ENCODE measurements around the gene PDE1C.

Gene PDE1C

DNA sequence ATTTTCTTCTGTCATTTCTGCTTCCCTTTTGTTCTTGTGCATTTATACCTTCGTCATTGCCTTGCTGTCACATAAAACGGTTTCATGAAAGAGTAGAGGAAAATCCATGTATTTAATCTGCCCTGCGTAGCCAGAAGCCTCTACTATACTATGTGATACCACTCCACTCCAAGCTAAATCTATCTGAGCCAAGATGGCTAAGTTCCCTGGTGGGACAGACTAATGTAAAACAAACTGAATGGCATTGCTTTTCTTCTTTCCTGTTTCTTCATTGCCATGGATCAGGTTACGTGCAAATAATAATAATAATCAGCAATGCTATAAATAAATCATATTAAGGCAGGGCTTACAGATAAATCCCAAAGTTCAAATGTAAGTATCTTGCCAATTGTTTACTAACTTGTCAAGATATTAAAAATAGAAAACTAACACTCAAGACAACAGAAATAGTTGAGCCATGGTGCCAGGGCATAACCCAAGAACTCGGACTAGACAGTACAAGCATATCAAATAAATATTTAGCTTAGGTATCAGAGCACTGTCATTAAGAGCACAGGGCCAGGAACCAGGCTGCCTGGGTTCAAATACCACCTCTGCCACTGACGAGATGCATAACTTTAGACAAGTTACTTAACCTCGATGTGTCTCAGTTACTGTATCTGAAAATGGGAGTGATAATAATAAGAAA lies 151.4 kb downstream of the PDE1C start:
- H3K36me3 ChIP-seq (ENCODE audit: insufficient read depth, low read length), result no peaks in the 10 kb centered on the region
- H3K9me3 ChIP-seq (ENCODE audit: control insufficient read depth, insufficient read depth, low read length), result no peaks in the 10 kb centered on the region
- no peaks in the 10 kb centered on the region for H3K4me1 ChIP-seq (ENCODE audit: insufficient read depth, low read length)
- H3K9ac ChIP-seq (ENCODE audit: low read depth, low read length), result no peak overlapping the region

DNA sequence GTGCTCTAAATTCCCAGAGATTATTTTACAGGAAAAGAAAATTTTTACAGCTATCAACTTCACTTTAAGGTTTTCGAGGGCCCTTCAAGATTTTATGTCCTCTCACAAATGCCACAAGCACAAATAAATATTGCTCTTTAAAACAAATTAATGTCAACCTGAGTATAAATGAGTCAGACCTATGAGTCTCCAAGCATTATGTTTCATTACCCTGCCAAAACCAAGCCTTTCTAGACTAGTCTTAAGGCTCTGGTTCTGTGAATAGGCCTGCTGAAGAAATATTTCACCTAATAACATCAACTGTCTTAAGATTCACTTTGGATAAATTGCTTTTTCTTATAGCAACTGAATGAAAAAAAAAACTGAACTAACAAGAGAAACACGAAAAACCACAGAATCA lies 153.0 kb downstream of the PDE1C start:
- H3K36me3 ChIP-seq (ENCODE audit: insufficient read depth, low read length), result no peaks in the 10 kb centered on the region
- no peaks in the 10 kb centered on the region for H3K9me3 ChIP-seq (ENCODE audit: control insufficient read depth, insufficient read depth, low read length)
- H3K9ac ChIP-seq (ENCODE audit: low read depth, low read length), result no peak overlapping the region
- H3K4me1 ChIP-seq (ENCODE audit: insufficient read depth, low read length), result 0 out of 2 replicates have a peak, but pooled peaks cover 4% of the 10 kb centered on the region

- Histone ChIP-seq H3K9me3 (ENCODE audit: control insufficient read depth, insufficient read depth, low read length) (no peaks in the 10 kb centered on the region), H3K36me3 (ENCODE audit: insufficient read depth, low read length) (no peaks in the 10 kb centered on the region), H3K4me1 (ENCODE audit: insufficient read depth, low read length) (0 out of 2 replicates have a peak, but pooled peaks cover 4% of the 10 kb centered on the region), H3K9ac (ENCODE audit: low read depth, low read length) (no peak overlapping the region)
These were observed 160.0 kb downstream of the PDE1C start for GRCh38 chr7:31910191-31910590.

- H3K4me1 ChIP-seq (ENCODE audit: insufficient read depth, low read length), result no peaks in the 10 kb centered on the region
- no peaks in the 10 kb centered on the region for H3K36me3 ChIP-seq (ENCODE audit: insufficient read depth, low read length)
- no peak overlapping the region for H3K9ac ChIP-seq (ENCODE audit: low read depth, low read length)
- H3K9me3 ChIP-seq (ENCODE audit: control insufficient read depth, insufficient read depth, low read length), result no peaks in the 10 kb centered on the region
These were observed 163.6 kb downstream of the PDE1C start for GRCh38 chr7:31906479-31907171.

- Histone ChIP-seq H3K4me1 (ENCODE audit: insufficient read depth, low read length) (peaks cover 6% of the 10 kb centered on the region), H3K9me3 (ENCODE audit: control insufficient read depth, insufficient read depth, low read length) (no peaks in the 10 kb centered on the region), H3K9ac (ENCODE audit: low read depth, low read length) (no peak overlapping the region), H3K36me3 (ENCODE audit: insufficient read depth, low read length) (no peaks in the 10 kb centered on the region)
These were observed 166.2 kb downstream of the PDE1C start for GRCh38 chr7:31903962-31904361.

DNA sequence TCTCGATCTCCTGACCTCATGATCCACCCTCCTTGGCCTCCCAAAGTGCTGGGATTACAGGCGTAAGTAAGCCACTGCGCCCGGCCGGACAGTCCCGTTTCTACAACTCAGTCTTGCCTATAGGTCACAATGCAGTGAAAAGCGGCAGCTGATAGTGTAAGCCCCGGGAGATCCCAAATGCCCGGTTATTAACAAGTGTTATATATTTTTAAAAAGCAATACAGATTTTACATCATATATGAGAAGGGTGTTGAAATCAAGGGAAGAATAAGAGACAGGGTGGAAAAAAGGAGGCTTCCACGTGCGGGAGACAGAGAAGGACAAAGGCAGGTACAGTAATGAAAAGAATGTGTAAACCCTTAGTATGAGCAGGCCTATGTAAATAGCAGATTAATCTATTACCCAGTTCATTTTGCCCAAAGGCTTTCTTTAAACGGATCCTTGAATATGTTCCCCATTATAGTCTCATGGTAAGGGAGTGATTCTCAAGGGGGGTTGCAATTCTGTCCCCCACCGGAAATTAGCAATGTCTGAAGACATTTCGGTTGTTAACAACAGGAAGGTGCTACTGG lies 170.8 kb downstream of the PDE1C start:
- Histone ChIP-seq H3K4me1 (ENCODE audit: insufficient read depth, low read length) (peaks cover 6% of the 10 kb centered on the region), H3K9me3 (ENCODE audit: control insufficient read depth, insufficient read depth, low read length) (no peaks in the 10 kb centered on the region), H3K9ac (ENCODE audit: low read depth, low read length) (no peak overlapping the region; the same call in 1 of the 2 replicates), H3K36me3 (ENCODE audit: insufficient read depth, low read length) (no peaks in the 10 kb centered on the region)

GRCh38 chr7:31896925-31897324 lies 173.3 kb downstream of the PDE1C start:
- H3K4me1 ChIP-seq (ENCODE audit: insufficient read depth, low read length), result peaks cover 6% of the 10 kb centered on the region

DNA sequence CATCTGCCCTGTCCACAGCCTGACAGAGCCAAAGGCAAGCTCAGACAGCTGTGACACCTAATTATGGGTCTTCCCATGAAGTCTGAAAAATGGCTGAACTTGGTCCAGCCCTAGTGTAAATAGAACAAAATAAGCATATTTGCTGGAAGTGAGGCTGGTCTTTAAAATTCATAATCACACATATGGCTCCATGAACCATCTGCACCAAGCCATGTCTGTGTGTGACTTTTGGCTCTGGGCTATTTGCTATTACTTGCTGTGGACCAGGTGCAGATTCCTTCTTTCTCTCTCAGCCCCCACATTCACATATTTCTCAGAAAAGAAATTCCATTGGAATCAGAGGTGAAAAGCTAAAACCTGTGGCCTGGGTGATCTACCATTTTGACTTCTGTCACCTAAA lies 175.9 kb downstream of the PDE1C start:
- Histone ChIP-seq H3K4me1 (ENCODE audit: insufficient read depth, low read length) (peaks cover under 1% of the 10 kb centered on the region; the same call in 1 of the 2 replicates), H3K9me3 (ENCODE audit: control insufficient read depth, insufficient read depth, low read length) (no peaks in the 10 kb centered on the region), H3K36me3 (ENCODE audit: insufficient read depth, low read length) (no peaks in the 10 kb centered on the region), H3K9ac (ENCODE audit: low read depth, low read length) (no peak overlapping the region)

More at GRCh38 chr7:31896925-31897324, 173.3 kb downstream of the PDE1C start:
- H3K36me3 ChIP-seq (ENCODE audit: insufficient read depth, low read length), result no peaks in the 10 kb centered on the region
- no peak overlapping the region for H3K9ac ChIP-seq (ENCODE audit: low read depth, low read length)
- H3K9me3 ChIP-seq (ENCODE audit: control insufficient read depth, insufficient read depth, low read length), result no peaks in the 10 kb centered on the region

GRCh38 chr7:31893365-31893764 lies 176.8 kb downstream of the PDE1C start:
- Histone ChIP-seq H3K36me3 (ENCODE audit: insufficient read depth, low read length) (no peaks in the 10 kb centered on the region), H3K4me1 (ENCODE audit: insufficient read depth, low read length) (no peaks in the 10 kb centered on the region; the same call in 1 of the 2 replicates), H3K9me3 (ENCODE audit: control insufficient read depth, insufficient read depth, low read length) (no peaks in the 10 kb centered on the region), H3K9ac (ENCODE audit: low read depth, low read length) (no peak overlapping the region)

DNA sequence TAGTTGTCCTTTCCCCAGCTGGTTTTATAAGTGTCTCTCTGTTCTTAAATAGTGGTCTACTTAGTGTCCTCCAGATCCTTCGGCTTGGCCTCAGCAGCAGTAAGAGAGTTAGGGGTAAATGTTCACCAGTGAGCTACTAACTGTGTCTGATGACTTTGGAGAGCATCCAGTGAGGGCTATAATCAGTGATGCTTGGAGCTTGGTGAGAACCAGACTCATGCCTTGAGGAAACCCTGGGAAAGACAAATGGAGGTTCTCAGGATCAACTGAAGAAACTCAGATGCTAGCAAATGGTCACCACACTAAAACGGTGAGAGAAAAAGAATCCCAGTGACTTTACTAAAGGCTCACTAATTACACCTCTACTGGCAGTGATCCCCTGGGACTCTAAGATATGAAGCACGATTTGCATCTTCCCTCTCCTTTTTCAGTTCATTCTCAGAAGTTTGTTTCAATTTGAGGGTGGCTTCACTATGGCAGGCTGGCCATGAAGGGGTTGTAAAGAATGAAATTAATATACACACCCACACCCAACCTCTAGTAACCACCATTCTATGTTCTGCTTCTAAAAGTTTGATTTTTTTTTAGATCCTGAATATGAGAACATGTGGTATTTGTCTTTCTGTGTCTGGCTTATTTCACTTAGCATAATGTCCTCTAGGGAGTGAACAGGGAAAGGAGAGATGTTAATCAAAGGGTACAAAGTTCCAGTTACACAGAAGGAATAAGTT lies 177.9 kb downstream of the PDE1C start:
- H3K9ac ChIP-seq (ENCODE audit: low read depth, low read length), result no peak overlapping the region
- H3K9me3 ChIP-seq (ENCODE audit: control insufficient read depth, insufficient read depth, low read length), result no peaks in the 10 kb centered on the region
- H3K36me3 ChIP-seq (ENCODE audit: insufficient read depth, low read length), result no peaks in the 10 kb centered on the region
- H3K4me1 ChIP-seq (ENCODE audit: insufficient read depth, low read length), result no peaks in the 10 kb centered on the region; the same call in 1 of the 2 replicates

DNA sequence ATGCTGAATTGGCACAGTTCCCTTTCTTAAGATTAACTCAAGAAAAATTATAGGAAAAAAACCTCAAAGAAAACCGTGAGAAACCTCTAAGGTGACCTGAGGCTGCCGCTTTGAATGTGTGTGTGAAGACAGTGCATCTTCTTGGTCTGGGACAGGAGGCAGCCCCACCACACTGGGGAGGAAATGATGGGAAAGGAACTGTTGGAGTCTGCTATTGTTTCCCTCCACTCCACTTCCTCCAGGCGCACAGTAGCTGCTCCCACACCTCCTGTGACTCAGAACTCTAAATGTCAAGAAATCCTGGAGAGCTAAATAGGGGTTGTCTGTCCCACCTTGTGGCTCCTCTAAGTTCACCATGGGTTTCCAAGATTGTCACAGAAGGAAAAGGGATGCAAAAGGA lies 179.4 kb downstream of the PDE1C start:
- H3K9me3 ChIP-seq (ENCODE audit: control insufficient read depth, insufficient read depth, low read length), result no peaks in the 10 kb centered on the region
- H3K4me1 ChIP-seq (ENCODE audit: insufficient read depth, low read length), result no peaks in the 10 kb centered on the region
- no peak overlapping the region for H3K9ac ChIP-seq (ENCODE audit: low read depth, low read length)

GRCh38 chr7:31890198-31890597 lies 180.0 kb downstream of the PDE1C start:
- no peaks in the 10 kb centered on the region for H3K4me1 ChIP-seq (ENCODE audit: insufficient read depth, low read length)
- no peaks in the 10 kb centered on the region for H3K36me3 ChIP-seq (ENCODE audit: insufficient read depth, low read length)
- no peaks in the 10 kb centered on the region for H3K9me3 ChIP-seq (ENCODE audit: control insufficient read depth, insufficient read depth, low read length)
- H3K9ac ChIP-seq (ENCODE audit: low read depth, low read length), result no peak overlapping the region

More for the DNA sequence above, 179.4 kb downstream of the PDE1C start:
- H3K36me3 ChIP-seq (ENCODE audit: insufficient read depth, low read length), result no peaks in the 10 kb centered on the region

DNA sequence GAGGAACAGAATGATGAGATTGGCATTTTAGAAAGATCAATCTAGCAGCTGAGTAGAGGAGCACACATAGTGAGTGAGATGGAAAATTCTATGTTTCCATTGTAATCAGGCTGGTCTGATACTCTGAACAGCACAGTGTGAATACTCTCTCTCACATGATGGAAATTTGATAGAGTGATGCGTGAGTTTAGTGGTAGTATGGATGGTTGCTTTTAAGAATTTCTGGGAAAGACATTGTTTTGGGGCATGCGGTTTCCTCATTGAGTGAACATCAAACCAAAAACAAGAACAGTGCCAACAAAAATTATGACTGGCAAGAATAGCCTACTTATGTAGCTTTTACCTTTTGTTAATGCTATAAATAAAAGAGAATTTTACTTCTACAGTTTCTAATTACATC lies 183.2 kb downstream of the PDE1C start:
- Histone ChIP-seq H3K4me1 (ENCODE audit: insufficient read depth, low read length) (peaks cover 5% of the 10 kb centered on the region; the same call in 1 of the 2 replicates), H3K36me3 (ENCODE audit: insufficient read depth, low read length) (no peaks in the 10 kb centered on the region), H3K9me3 (ENCODE audit: control insufficient read depth, insufficient read depth, low read length) (no peaks in the 10 kb centered on the region), H3K9ac (ENCODE audit: low read depth, low read length) (no peak overlapping the region)

- Histone ChIP-seq H3K4me1 (ENCODE audit: insufficient read depth, low read length) (peaks cover 5% of the 10 kb centered on the region; the same call in 1 of the 2 replicates), H3K36me3 (ENCODE audit: insufficient read depth, low read length) (no peaks in the 10 kb centered on the region), H3K9me3 (ENCODE audit: control insufficient read depth, insufficient read depth, low read length) (no peaks in the 10 kb centered on the region), H3K9ac (ENCODE audit: low read depth, low read length) (no peak overlapping the region)
These were observed 185.0 kb downstream of the PDE1C start for GRCh38 chr7:31885171-31885570.
